DOHH2 (cell line): ENCODE data around the gene SLC6A3.

Experiments
- CTCF ChIP-seq: fragments of 200-600 bp; sonication (generic); IDR thresholded peaks from one replicate; pipeline ENCODE4 v1.5.1; 2014; ENCODE audit warnings: antibody characterized with exemption, mild to moderate bottlenecking, low read depth, low read length; ENCODE audit not compliant: poor library complexity, severe bottlenecking
- EZH2phosphoT487 ChIP-seq: fragments of 200-600 bp; sonication (generic); IDR thresholded peaks from 2 replicates; pipeline ENCODE4 v1.6.1; 2017; ENCODE audit warnings: borderline replicate concordance, mild to moderate bottlenecking, antibody characterized with exemption, low read length, moderate library complexity, mixed read lengths

- TF ChIP-seq CTCF: no peak
- TF ChIP-seq EZH2phosphoT487: no peak
Measured at GRCh38 chr5:1405539-1406530, 39.4 kb downstream of the SLC6A3 start.
